GM21515 (cell line): ENCODE measurements around the gene IQGAP3.

ENCODE experiments used
- ATAC-seq: cut with Tn5 transposase; IDR thresholded peaks from one replicate; pipeline ENCODE4 v1.9.1; 2021; ENCODE audit not compliant: unreplicated experiment

The IQGAP3 gene

GRCh38 chr1:156516821-156517220, 55.5 kb downstream of the IQGAP3 start:
- no peak for ATAC-seq

- ATAC-seq, result no peak
These were observed 56.4 kb downstream of the IQGAP3 start for GRCh38 chr1:156515956-156516355.

DNA sequence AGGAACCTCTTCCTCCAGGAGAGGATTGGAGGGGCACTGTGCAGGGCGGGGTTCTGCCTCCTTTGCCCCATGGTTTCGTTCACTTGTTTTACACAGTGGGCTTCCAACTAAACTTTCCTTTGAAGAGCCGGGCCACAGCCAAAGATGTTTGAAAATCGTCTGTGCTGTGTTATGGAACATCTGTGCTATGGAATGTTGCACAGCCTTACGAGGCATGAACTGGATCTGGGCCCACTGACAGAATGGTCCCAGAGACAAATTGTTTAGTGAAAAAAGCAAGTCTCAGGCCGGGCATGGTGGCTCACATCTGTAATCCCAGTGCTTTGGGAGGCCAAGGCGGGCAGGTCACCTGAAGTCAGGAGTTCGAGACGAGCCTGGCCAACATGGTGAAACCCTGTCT, 59.2 kb downstream of the IQGAP3 start:
- no peak for ATAC-seq

DNA sequence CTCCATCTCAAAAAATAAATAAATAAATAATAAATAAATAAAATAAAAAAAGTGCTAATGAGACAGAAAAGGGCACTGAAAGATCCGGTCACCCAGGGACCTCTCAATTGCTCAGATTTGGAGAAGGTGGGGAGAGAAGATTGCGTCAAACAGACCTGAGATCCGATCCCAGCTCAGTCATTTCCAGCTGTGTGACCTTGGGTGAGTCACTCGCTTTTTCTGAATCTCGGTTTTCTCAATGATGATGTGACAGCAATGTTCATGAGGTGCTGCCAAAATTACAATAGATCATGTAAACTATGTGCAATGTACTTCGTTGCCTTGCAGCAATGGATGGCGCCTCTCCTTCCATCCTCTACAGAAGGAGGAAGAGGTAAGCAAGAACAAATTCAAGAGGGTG, 60.7 kb downstream of the IQGAP3 start:
- ATAC-seq, result no peak

- no peak for ATAC-seq
These were observed 61.7 kb downstream of the IQGAP3 start for GRCh38 chr1:156510709-156511108.

DNA sequence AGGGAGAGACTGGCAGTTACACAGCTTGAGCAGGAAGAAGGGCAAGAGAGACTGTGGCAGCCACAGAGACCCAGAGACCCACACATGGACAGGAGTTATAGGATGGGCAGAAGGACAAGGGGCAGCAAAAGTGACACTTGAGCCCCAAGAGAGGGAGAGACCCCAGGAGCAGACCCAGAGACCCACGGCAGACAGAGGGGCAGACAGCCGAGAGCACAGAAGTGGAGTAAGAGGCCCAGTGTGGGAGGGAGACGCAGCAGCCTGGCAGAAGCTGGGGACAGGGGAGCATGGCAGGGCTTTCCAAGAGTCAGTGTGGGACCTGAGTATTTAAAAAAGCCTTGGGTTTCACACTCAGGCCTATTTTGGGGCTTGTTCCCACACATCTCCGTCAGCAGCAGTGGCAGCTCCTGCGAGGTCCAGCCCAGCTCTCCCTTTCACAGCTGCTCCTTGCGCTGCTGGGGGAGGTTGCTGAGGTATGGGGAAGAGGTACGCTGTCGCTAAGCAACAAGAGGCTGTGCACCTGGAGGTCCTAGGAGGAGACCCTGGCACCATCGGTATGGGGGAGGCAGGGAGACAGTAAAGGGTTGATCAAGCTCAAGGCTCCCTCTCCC, 62.8 kb downstream of the IQGAP3 start:
- ATAC-seq, result no peak

DNA sequence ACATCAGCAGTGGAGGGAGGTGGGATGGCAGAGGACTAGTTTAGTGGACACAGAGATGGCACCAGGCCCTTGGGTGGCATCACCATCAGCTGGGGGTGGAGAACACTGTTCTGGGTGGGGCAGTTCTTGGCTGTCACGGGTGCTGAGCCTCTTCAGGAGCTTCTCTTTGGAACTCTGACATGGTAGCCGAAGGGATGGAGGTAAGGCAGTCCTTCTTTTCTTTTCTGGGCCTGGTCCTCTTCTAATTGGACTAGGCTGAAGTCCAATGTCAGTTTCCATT, 63.5 kb downstream of the IQGAP3 start:
- ATAC-seq, result no peak

GRCh38 chr1:156508205-156508954, 64.0 kb downstream of the IQGAP3 start:
- no peak for ATAC-seq

DNA sequence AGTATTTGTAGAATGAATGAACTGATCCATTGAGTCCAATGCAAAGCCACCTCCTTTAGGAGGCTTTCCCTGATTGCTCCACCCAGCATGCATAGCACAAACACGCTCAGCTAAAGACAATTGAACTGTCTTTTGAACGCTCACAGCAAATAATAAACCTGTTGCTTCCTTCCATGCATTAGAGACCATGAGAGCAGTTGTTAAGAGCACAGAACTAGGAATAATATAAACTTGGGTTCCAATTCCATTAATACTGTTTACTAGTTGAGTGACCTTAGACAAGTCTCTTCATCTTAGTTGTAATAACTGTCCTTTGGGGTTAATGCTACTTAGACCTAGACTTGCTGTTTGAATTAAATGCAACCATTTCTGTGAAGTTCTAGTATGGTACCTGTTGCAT, 65.9 kb downstream of the IQGAP3 start:
- no peak for ATAC-seq

- ATAC-seq, result no peak
These were observed 66.6 kb downstream of the IQGAP3 start for GRCh38 chr1:156505679-156506298.

- ATAC-seq, result peak; percentile 32
These were observed 67.3 kb downstream of the IQGAP3 start for GRCh38 chr1:156504821-156505678.

- no peak for ATAC-seq
These were observed 67.9 kb downstream of the IQGAP3 start for GRCh38 chr1:156504438-156504813.

DNA sequence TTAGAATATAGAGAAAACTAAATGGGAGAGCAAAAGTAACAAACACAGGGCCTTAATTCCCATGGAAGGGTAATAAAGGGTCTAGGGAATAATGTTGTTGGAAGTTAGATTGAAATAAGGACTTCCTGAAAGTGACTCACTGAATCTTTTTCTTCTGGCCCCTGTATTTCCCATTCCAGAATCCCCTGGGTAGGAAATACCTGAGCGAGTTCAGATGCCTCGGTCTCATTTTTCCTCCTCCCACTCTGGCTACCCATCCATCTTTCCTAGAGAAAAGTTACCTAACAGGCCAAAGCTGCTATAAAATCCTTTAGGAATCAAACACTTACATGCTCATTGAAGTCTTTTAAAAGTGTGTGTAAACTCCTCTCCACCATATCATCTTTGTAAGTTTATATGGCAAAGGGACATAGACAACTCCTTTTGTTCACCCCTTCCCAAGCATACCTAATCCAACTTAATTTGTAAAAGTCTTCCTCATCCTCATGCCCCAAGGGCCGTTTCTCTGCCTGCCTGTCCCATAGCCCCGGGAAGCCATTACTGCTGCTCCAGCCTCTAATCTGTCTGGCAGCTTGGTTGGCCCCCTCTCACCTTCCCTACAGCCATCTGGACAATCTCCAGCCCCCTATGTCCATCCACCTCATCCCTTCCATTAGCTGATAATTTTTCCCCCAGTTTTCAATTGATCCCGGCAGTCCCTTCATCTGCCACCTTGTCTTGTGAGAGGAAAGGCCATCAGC, 68.5 kb downstream of the IQGAP3 start:
- no peak for ATAC-seq

- ATAC-seq, result no peak
These were observed 69.3 kb downstream of the IQGAP3 start for GRCh38 chr1:156502894-156503697.

DNA sequence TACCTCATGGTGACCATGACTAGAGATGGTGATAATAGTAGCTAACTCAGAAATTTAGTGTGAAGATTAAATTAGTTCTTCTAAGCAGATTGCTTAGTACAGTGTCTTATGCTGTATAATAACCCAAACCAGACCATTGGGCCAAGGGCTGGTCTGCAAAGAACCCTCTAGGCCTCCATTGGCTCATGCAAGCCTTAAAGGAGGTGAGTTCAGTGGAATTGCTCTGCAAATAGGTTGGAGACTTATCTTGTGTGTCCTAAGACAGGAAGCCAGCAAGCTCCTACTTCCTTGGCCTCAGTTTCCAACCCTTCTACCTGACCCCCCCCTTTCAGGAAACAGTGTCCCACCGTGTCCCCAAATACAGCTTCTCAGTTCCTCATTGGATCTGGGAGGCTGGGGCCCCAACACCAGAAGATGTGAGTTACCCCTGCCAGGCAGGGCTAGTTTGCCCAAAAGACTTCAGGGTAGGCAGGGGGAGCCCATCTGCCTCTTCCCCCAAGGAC, 69.9 kb downstream of the IQGAP3 start:
- ATAC-seq, result no peak

DNA sequence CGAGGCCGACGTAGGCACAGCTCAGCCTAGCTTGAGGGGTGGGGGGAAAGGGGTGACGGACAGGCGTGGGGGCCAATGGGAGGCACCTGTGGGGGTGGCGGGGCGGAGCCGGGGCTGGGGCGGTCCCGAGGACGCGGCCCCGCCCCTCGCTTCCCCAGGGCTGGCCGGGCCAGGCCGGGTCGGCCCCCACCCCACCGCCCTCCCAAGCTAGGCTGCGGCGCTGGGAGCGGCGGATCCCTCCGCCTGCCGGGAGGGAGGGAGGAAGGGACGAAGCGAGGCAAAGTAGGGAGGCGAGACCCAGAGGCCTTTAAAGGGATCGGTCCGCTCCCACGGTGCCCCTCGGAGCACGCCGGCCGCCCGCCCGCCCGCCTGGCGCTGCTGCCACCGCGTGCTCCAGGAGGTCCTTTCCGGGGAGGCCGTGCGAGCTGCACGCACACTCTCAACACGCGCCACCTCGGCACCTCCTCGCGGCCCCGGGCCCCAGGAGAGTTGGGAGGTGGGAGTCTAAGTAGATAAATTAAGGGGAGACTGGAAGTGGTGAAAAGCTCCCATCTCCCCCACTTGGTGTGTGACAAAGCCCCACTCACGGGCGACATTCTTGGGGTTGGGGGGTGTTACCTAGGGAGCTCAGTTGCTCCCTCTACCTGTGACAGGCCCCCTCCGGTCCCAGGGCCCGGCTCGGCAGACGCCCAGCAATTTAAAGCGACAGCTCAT, 71.4 kb downstream of the IQGAP3 start:
- ATAC-seq, result peak; percentile 43

DNA sequence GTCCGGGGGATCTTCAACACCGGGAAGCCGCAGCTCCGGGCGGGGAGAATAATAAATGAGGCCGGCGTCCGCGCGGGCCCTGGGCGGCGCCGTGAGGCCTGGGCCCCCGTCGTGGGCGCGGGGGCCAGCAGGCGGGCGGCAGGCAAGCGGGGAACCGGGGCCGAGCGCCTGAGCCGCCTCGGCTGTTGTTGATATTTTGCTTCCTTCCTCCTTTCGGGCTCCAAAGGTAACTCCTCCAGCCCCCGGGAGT, 71.9 kb downstream of the IQGAP3 start, which contains the start of gene MEF2D:
Gene MEF2D, minus strand, starts transcription at position 233 of the 250 bp plus-strand sequence. CDS start 17,483 bp downstream, outside the sequence.
- ATAC-seq, result no peak

DNA sequence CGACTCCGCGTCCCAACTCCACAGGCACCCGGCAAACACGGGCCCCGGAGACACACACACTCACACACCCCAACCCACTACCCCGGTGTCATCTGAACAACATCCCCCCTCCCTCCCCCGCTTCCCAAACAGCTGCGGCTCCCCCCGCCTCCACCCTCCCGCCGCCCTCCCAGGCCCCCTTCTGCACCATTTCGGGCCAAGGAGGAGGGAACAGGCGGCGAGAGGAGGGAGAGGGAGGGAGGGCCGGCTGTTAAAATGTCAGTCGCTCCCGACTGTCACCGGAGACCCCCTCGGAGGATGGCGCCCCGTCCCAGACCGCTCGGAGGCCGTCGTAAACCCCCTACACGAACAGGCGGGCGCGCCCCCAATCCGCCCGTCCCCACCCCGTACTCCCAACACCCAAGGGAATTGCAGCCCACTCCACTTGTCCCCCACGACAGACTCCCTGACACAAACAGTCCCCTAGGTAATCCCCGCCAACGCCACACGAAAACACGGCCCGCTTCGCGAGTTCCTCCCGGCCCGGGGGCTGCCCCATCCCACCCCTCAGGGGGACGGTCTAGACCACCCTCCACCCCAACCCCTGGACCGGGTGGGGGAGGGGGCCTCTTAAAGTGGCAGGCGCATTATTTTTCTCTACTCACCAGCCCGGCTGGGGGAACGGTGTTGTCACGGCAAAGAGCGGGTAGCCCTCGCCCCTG, 72.4 kb downstream of the IQGAP3 start:
- no peak for ATAC-seq
